Amygdala (tissue), 56 donors: ENCODE data around the gene PAGE2B.
"Not testable (repeated sequence)": the region's sequence is repeated elsewhere in the genome, so short reads cannot be mapped to it uniquely, and the experiment has no call there.

ENCODE experiments used
- DNase-seq, 56 donors: peaks; one replicate each; lab custom pipeline; 2025; lab: John Stamatoyannopoulos, UW

PAGE2B gene

GRCh38 chrX:55107911-55108310 lies 33.1 kb downstream of the PAGE2B start:
- DNase-seq = no peak

GRCh38 chrX:55109306-55109705 lies 34.5 kb downstream of the PAGE2B start:
- no peak for DNase-seq

GRCh38 chrX:55111578-55112254 lies 36.9 kb downstream of the PAGE2B start:
- DNase-seq = no peak

DNA sequence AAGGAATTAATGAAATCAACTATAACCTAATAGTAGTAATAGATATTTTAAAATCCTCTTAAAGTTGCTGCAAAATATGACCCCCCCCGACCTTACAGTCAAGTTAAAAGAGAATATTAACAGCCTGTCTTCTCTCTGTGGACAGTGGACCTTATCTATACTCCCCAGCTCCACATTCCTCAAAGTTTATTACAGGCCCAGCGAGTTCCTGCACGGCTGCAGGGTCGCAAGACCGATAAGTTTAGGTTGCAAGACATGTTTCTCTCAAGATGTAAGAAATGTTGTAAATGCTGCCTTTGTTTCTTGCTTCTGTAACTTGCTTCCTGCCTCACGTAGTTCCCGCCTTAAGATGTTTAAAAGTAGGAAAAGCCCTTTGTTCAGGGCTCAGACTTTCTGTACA lies 41.8 kb downstream of the PAGE2B start:
- DNase-seq = not testable (repeated sequence)

- no peak for DNase-seq
These were observed 43.7 kb downstream of the PAGE2B start for GRCh38 chrX:55118574-55118973.

DNA sequence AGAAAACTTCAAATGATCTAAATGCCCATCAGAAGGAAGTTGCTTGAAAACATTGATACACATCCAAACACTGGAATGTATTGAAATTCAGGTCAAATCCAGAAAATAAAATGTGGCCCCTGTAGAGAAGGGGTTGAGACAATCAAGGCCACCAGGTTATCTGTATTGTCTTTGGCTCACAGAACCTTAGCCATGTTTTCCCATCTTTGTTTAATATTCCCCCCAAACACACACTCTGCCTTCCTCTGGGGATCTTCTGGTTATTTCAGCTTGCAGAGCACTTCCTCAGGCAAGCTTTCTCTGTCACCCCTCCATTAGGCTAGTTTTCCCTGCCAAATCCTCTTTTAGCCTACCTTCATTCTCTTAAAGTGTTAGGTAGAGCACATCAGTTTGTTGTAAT lies 44.4 kb downstream of the PAGE2B start:
- no peak for DNase-seq

- no peak for DNase-seq
These were observed 44.9 kb downstream of the PAGE2B start for GRCh38 chrX:55119712-55120111.

GRCh38 chrX:55120761-55121358 lies 46.0 kb downstream of the PAGE2B start:
- no peak for DNase-seq

DNA sequence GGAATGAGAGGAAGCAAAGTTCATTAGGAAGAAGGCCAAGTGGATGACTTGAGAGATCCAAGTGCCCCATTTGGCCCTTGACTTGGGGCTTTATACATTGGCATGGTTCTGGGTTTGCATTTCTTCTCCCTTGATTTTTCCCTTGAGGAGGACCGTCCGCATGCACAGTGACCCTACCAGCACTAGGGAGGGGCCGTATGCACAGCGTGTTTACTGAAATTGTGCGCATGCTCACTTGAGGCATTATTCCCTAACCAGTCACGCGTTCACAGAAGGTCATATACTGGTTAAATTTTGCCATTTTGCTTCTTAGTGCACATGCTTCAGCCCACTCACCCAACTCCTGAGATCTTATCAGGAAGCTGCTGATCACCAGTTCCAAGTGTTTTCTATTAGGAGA lies 49.1 kb downstream of the PAGE2B start:
- no peak for DNase-seq

GRCh38 chrX:55127692-55128091 lies 52.9 kb downstream of the PAGE2B start:
- no peak for DNase-seq
